B cell (primary cell): ENCODE results near the gene PLEKHO1. TPM values are rescaled to one million over a fixed set of nuclear protein-coding genes. Genes with fewer than 3 reads are reported as not detected.
"Not testable (repeated sequence)": the region's sequence is repeated elsewhere in the genome, so short reads cannot be mapped to it uniquely, and the experiment has no call there.

Experiments
- ATAC-seq: fragments of 200-7000 bp; cut with Tn5 transposase; one replicate; pipeline ENCODE4 v1.10.0; 2021; ENCODE audit warnings: low read depth, mild to moderate bottlenecking, moderate number of reproducible peaks, moderate library complexity
- CTCF ChIA-PET: fragments of 350-600 bp; sonication (Branson Sonifier 250); formaldehyde crosslinking; loops from one replicate; lab custom pipeline; 2021; ENCODE audit warnings: antibody characterized with exemption, inconsistent platforms; lab: Charles Lee
- POLR2A ChIA-PET: fragments of 350-600 bp; sonication (Branson Sonifier 250); formaldehyde crosslinking; loops from one replicate; lab custom pipeline; 2021; ENCODE audit warnings: antibody characterized with exemption; lab: Charles Lee
- DNase-seq: peaks from one replicate; pipeline ENCODE4 v3.0.0; 2013
- H2AFZ ChIP-seq: 2 replicates; pipeline ENCODE4 v1.6.1; 2012; ENCODE audit warnings: mild to moderate bottlenecking, low read depth, low read length; ENCODE audit not compliant: insufficient read depth, poor library complexity, severe bottlenecking
- H3K27ac ChIP-seq, 2 donors: 1 replicate in 1 of 2; 2 replicates in 1 of 2; pipeline ENCODE4 v1.5.1; 2012 to 2013; ENCODE audit warnings: low read length in 2 of 2, mild to moderate bottlenecking in 2 of 2, moderate library complexity in 1 of 2
- H3K27me3 ChIP-seq, 4 experiments: fragments of 200-600 bp in 1 of 4; sonication (generic) in 1 of 4; replicated peaks in 1 of 4; 1 replicate in 2 of 4; 2 replicates in 2 of 4; pipeline versions ENCODE4 v1.6.1 to v1.7.0; 2013 to 2016; ENCODE audit warnings: low read length in 3 of 4, mild to moderate bottlenecking in 2 of 4, mixed read lengths in 1 of 4, moderate library complexity in 1 of 4; ENCODE audit not compliant: insufficient read depth in 4 of 4, control insufficient read depth in 3 of 4; ENCODE audit errors: control extremely low read depth in 1 of 4
- H3K36me3 ChIP-seq, 2 experiments: replicated peaks in 1 of 2; 1 replicate in 1 of 2; 2 replicates in 1 of 2; pipeline versions ENCODE4 v1.6.1 to v1.7.1; 2013; ENCODE audit warnings: low read length in 1 of 2; ENCODE audit not compliant: insufficient read depth in 2 of 2, control insufficient read depth in 1 of 2; ENCODE audit errors: control extremely low read depth in 1 of 2, extremely low read depth in 1 of 2
- H3K4me1 ChIP-seq, 2 donors: fragments of 200-600 bp in 1 of 2; sonication (generic) in 1 of 2; 1 replicate in 1 of 2; 2 replicates in 1 of 2; pipeline versions ENCODE4 v1.5.1 to v1.6.1; 2013 to 2017; ENCODE audit warnings: low read length in 2 of 2; ENCODE audit not compliant: control insufficient read depth in 2 of 2, insufficient read depth in 2 of 2
- H3K4me2 ChIP-seq: replicated peaks from 2 replicates; pipeline ENCODE3; 2012; ENCODE audit warnings: mild to moderate bottlenecking, low read depth, low read length; ENCODE audit not compliant: poor library complexity, severe bottlenecking
- H3K4me3 ChIP-seq, 5 experiments: fragments of 200-600 bp in 1 of 5; sonication (generic) in 1 of 5; 1 replicate in 3 of 5; 2 replicates in 2 of 5; pipeline versions ENCODE4 v1.5.1 to v1.7.0; 2011 to 2016; ENCODE audit warnings: low read length in 4 of 5, mild to moderate bottlenecking in 4 of 5, low read depth in 2 of 5, control low read depth in 1 of 5, moderate library complexity in 1 of 5; ENCODE audit not compliant: insufficient read depth in 1 of 5; ENCODE audit errors: control extremely low read depth in 1 of 5, extremely low read depth in 1 of 5
- H3K79me2 ChIP-seq: fragments of 200-600 bp; sonication (generic); one replicate; pipeline ENCODE4 v1.6.0; 2016; ENCODE audit warnings: low read length; ENCODE audit not compliant: control insufficient read depth, insufficient read depth
- H3K9ac ChIP-seq: fragments of 200-600 bp; sonication (generic); 2 replicates; pipeline ENCODE4 v1.6.1; 2017; ENCODE audit warnings: mild to moderate bottlenecking, low read length, moderate library complexity
- H3K9me3 ChIP-seq, 3 donors: one replicate each; pipeline versions ENCODE4 v1.6.1 to v1.7.1; 2013; ENCODE audit warnings: low read length in 2 of 3; ENCODE audit not compliant: control insufficient read depth in 2 of 3, insufficient read depth in 1 of 3; ENCODE audit errors: control extremely low read depth in 1 of 3
- H4K20me1 ChIP-seq: 2 replicates; pipeline ENCODE4 v1.6.0; 2012; ENCODE audit warnings: mild to moderate bottlenecking, low read length; ENCODE audit not compliant: insufficient read depth, control insufficient read depth, poor library complexity, severe bottlenecking
- H3K27ac Mint-ChIP-seq: one replicate; pipeline ENCODE4 v1.8.0; 2021; ENCODE audit warnings: mixed read lengths
- H3K27me3 Mint-ChIP-seq: one replicate; pipeline ENCODE4 v1.8.0; 2021; ENCODE audit warnings: mixed read lengths
- H3K4me1 Mint-ChIP-seq: one replicate; pipeline ENCODE4 v1.8.0; 2021; ENCODE audit warnings: mixed read lengths
- H3K4me3 Mint-ChIP-seq: one replicate; pipeline ENCODE4 v1.8.0; 2021; ENCODE audit warnings: mixed read lengths
- H3K9me3 Mint-ChIP-seq: one replicate; pipeline ENCODE4 v1.8.0; 2022; ENCODE audit warnings: mixed read lengths; ENCODE audit not compliant: insufficient read depth
- EZH2 ChIP-seq: IDR thresholded peaks from 2 replicates; pipeline ENCODE4 v1.6.1; 2012; ENCODE audit warnings: borderline replicate concordance, low read depth, mild to moderate bottlenecking, moderate library complexity, low read length; ENCODE audit not compliant: insufficient read depth, poor library complexity, severe bottlenecking
- WGBS: methylation state at CpG from one replicate; pipeline ENCODE4 v1.1.5; 2013; ENCODE audit warnings: missing lambda C conversion rate; ENCODE audit not compliant: insufficient coverage; 5-methylcytosine and 5-hydroxymethylcytosine counted together
- intact Hi-C: fragments of 100-400 bp; cut with micrococcal nuclease; formaldehyde crosslinking; loops from one replicate; pipeline ENCODE4 v1.10.0; 2022
- polyA plus RNA-seq: library from polyadenylated mRNA; depleted of rRNA; stranded (reverse); fragments of >200 nt; gene quantifications from 2 replicates; pipeline ENCODE4 v1.2.3, GENCODE V29; 2012
- total RNA-seq, 2 donors: library from RNA; stranded (reverse); fragments of 120-200 nt in 1 of 2; gene quantifications; 1 replicate in 1 of 2; 2 replicates in 1 of 2; pipeline versions ENCODE4 v1.2.3 to v1.2.4, GENCODE V29; 2013 to 2022
- TF ChIP-seq, protein P1 (sequence below): fragments of 200-600 bp; IDR thresholded peaks from one replicate; pipeline ENCODE4 v1.8.0; 2022; ENCODE audit warnings: antibody characterized with exemption, mild to moderate bottlenecking

The PLEKHO1 gene
- total and polyA plus RNA-seq, 2 donors (not counting 1 experiment from before 2014, with no cell fraction given), result 129 to 186 TPM

GRCh38 chr1:150134537-150134936, 15.2 kb upstream of the PLEKHO1 start:
- WGBS, result no CpG with 5 or more reads among the region's 1 CpG
- no peak overlapping the region for H3K4me3 ChIP-seq
- TF ChIP-seq EZH2, result no peak
- TF ChIP-seq, protein P1, sequence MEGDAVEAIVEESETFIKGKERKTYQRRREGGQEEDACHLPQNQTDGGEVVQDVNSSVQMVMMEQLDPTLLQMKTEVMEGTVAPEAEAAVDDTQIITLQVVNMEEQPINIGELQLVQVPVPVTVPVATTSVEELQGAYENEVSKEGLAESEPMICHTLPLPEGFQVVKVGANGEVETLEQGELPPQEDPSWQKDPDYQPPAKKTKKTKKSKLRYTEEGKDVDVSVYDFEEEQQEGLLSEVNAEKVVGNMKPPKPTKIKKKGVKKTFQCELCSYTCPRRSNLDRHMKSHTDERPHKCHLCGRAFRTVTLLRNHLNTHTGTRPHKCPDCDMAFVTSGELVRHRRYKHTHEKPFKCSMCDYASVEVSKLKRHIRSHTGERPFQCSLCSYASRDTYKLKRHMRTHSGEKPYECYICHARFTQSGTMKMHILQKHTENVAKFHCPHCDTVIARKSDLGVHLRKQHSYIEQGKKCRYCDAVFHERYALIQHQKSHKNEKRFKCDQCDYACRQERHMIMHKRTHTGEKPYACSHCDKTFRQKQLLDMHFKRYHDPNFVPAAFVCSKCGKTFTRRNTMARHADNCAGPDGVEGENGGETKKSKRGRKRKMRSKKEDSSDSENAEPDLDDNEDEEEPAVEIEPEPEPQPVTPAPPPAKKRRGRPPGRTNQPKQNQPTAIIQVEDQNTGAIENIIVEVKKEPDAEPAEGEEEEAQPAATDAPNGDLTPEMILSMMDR, result no peak
- H3K27ac ChIP-seq, result no peak overlapping the region
- no peak overlapping the region for H3K27ac Mint-ChIP-seq
- no peaks in the 10 kb centered on the region for H3K27me3 Mint-ChIP-seq
- H2AFZ ChIP-seq, result no peak overlapping the region
- H3K27me3 ChIP-seq, result no peaks in the 10 kb centered on the region
- peaks cover 0 to 2% of the 10 kb centered on the region in 2 experiments for H3K36me3 ChIP-seq
- H3K4me1 ChIP-seq, result no peaks in the 10 kb centered on the region
- peaks cover 1% of the 10 kb centered on the region for H3K4me1 Mint-ChIP-seq
- H3K79me2 ChIP-seq, result peaks cover 2% of the 10 kb centered on the region
- peaks cover 0 to 2% (median 0%) of the 10 kb centered on the region in 3 donors for H3K9me3 ChIP-seq
- intact Hi-C loops, result no loop called here
- POLR2A ChIA-PET, result no interaction called here
- H3K9ac ChIP-seq, result no peak overlapping the region
- no peaks in the 10 kb centered on the region for H3K9me3 Mint-ChIP-seq
- H3K4me3 Mint-ChIP-seq, result no peak overlapping the region
- DNase-seq (no peak), ATAC-seq (no peak)
- H3K4me2 ChIP-seq, result no peak overlapping the region
- H4K20me1 ChIP-seq, result no peaks in the 10 kb centered on the region
- CTCF ChIA-PET, result no interaction called here

- H3K79me2 ChIP-seq, H3K4me3 ChIP-seq, H3K4me1 ChIP-seq, H3K9ac ChIP-seq, H3K9me3 ChIP-seq, H3K4me2 ChIP-seq, ATAC-seq, H3K27me3 ChIP-seq, DNase-seq, CTCF ChIA-PET, H3K9me3 Mint-ChIP-seq, H3K27ac ChIP-seq, intact Hi-C loops, H3K36me3 ChIP-seq, H3K27me3 Mint-ChIP-seq, H3K4me1 Mint-ChIP-seq, H4K20me1 ChIP-seq, H2AFZ ChIP-seq, H3K27ac Mint-ChIP-seq, H3K4me3 Mint-ChIP-seq: not testable (repeated sequence)
- POLR2A ChIA-PET, result interaction anchor here (0.6 kb wide), 1 partner anchor 55 kb away, joined by 6 read pairs; no protein-coding TSS in a partner anchor
- WGBS, result 100% methylated on average over 2 of the region's 6 CpGs
Observed at GRCh38 chr1:150135400-150135799, 14.3 kb upstream of the PLEKHO1 start.
